ENCODE data around the gene KLRK1. TPM values are rescaled to one million over a fixed set of nuclear protein-coding genes. Genes with fewer than 3 reads are reported as not detected.
"Not testable (repeated sequence)": the region's sequence is repeated elsewhere in the genome, so short reads cannot be mapped to it uniquely, and the experiment has no call there.

Gene KLRK1
- not detected in 2 replicates for total RNA-seq

GRCh38 chr12:10389904-10390303 is at the start of gene KLRK1:
TSS of gene KLRK1 (minus strand) at chr12:10390041. CDS start at chr12:10388810, 1,231 bp downstream.
- DNase-seq (ENCODE audit: low read depth in 2 of 2): no peak

- DNase-seq (ENCODE audit: low read depth in 2 of 2): not testable (repeated sequence)
Measured at GRCh38 chr12:10437601-10438000, 47.8 kb upstream of the KLRK1 start.

- DNase-seq (ENCODE audit: low read depth in 2 of 2): peak in 1 of 2 donors; percentile 76
Measured at GRCh38 chr12:10435816-10436215, 46.0 kb upstream of the KLRK1 start, which contains the start of gene KLRC2. TSS of gene KLRC2 (minus strand) at chr12:10436010. CDS start at chr12:10435986, 24 bp downstream.

- DNase-seq (ENCODE audit: low read depth in 2 of 2): not testable (repeated sequence)
Measured at GRCh38 chr12:10430623-10431022, 40.8 kb upstream of the KLRK1 start.

GRCh38 chr12:10425938-10426337 is 36.1 kb upstream of the KLRK1 start:
- not testable (repeated sequence) for DNase-seq (ENCODE audit: low read depth in 2 of 2)

- DNase-seq (ENCODE audit: low read depth in 2 of 2): not testable (repeated sequence)
Measured at GRCh38 chr12:10424260-10424899, 34.5 kb upstream of the KLRK1 start.

- not testable (repeated sequence) for DNase-seq (ENCODE audit: low read depth in 2 of 2)
Measured at GRCh38 chr12:10422159-10422558, 32.3 kb upstream of the KLRK1 start.

- DNase-seq (ENCODE audit: low read depth in 2 of 2): peak in 1 of 2 donors; percentile 49
Measured at GRCh38 chr12:10420334-10420733, 30.5 kb upstream of the KLRK1 start, which contains the start of gene KLRC3. TSS of gene KLRC3 (minus strand) at chr12:10420595. CDS start at chr12:10420550, 45 bp downstream.

GRCh38 chr12:10409392-10409791 is 19.6 kb upstream of the KLRK1 start, which contains the start of gene KLRC4:
TSS of gene KLRC4 (minus strand) at chr12:10409757. CDS start at chr12:10409575, 182 bp downstream.
- peak in 1 of 2 donors; percentile 59 for DNase-seq (ENCODE audit: low read depth in 2 of 2)

GRCh38 chr12:10408842-10409241 is 19.0 kb upstream of the KLRK1 start:
- DNase-seq (ENCODE audit: low read depth in 2 of 2): no peak

- no peak for DNase-seq (ENCODE audit: low read depth in 2 of 2)
Measured at GRCh38 chr12:10406725-10407124, 16.9 kb upstream of the KLRK1 start.

GRCh38 chr12:10405294-10405693 is 15.5 kb upstream of the KLRK1 start:
- no peak for DNase-seq (ENCODE audit: low read depth in 2 of 2)

- DNase-seq (ENCODE audit: low read depth in 2 of 2): no peak
Measured at GRCh38 chr12:10404798-10405197, 15.0 kb upstream of the KLRK1 start.

GRCh38 chr12:10400829-10401228 is 11.0 kb upstream of the KLRK1 start:
- DNase-seq (ENCODE audit: low read depth in 2 of 2): no peak

GRCh38 chr12:10398168-10398567 is 8.3 kb upstream of the KLRK1 start:
- no peak for DNase-seq (ENCODE audit: low read depth in 2 of 2)

- DNase-seq (ENCODE audit: low read depth in 2 of 2): no peak
Measured at GRCh38 chr12:10397296-10397695, 7.5 kb upstream of the KLRK1 start.

- not testable (repeated sequence) for DNase-seq (ENCODE audit: low read depth in 2 of 2)
Measured at GRCh38 chr12:10396176-10396575, 6.3 kb upstream of the KLRK1 start.

- DNase-seq (ENCODE audit: low read depth in 2 of 2): peak; percentile 27 to 80
Measured at GRCh38 chr12:10395390-10395998, 5.7 kb upstream of the KLRK1 start.

- DNase-seq (ENCODE audit: low read depth in 2 of 2): not testable (repeated sequence)
Measured at GRCh38 chr12:10394531-10395152, 4.8 kb upstream of the KLRK1 start.

- DNase-seq (ENCODE audit: low read depth in 2 of 2): no peak
Measured at GRCh38 chr12:10393291-10393690, 3.5 kb upstream of the KLRK1 start.

- peak; percentile 10 to 94 for DNase-seq (ENCODE audit: low read depth in 2 of 2)
Measured at GRCh38 chr12:10392394-10392930, 2.6 kb upstream of the KLRK1 start.

GRCh38 chr12:10390991-10391390 is 1.1 kb upstream of the KLRK1 start:
- DNase-seq (ENCODE audit: low read depth in 2 of 2): not testable (repeated sequence)

Measured in lung microvascular endothelial cell (primary cell).